Nephron progenitor cell (in vitro differentiated cells): ENCODE data around the gene CST9L.

Source experiments
- DNase-seq: peaks from one replicate; pipeline ENCODE4 v3.0.0; 2021
- H3K27ac Mint-ChIP-seq: 2 replicates; pipeline ENCODE4 v1.8.0; 2021; ENCODE audit warnings: mild to moderate bottlenecking, moderate library complexity, mixed read lengths
- H3K27me3 Mint-ChIP-seq: 2 replicates; pipeline ENCODE4 v1.8.0; 2021; ENCODE audit warnings: mild to moderate bottlenecking, low read depth, mixed read lengths; ENCODE audit not compliant: poor library complexity
- H3K36me3 Mint-ChIP-seq: 2 replicates; pipeline ENCODE4 v1.8.0; 2021; ENCODE audit warnings: low read depth, mixed read lengths
- H3K4me1 Mint-ChIP-seq: 2 replicates; pipeline ENCODE4 v1.8.0; 2021; ENCODE audit warnings: mixed read lengths
- H3K4me3 Mint-ChIP-seq: 2 replicates; pipeline ENCODE4 v1.8.0; 2021; ENCODE audit warnings: mild to moderate bottlenecking, moderate library complexity, mixed read lengths
- H3K9me3 Mint-ChIP-seq: 2 replicates; pipeline ENCODE4 v1.8.0; 2021; ENCODE audit warnings: mild to moderate bottlenecking, moderate library complexity, mixed read lengths
- CTCF ChIP-seq: fragments of 200-600 bp; sonication (generic); IDR thresholded peaks from 2 replicates; pipeline ENCODE4 v1.5.0; 2021; ENCODE audit warnings: antibody characterized with exemption

CST9L gene

DNA sequence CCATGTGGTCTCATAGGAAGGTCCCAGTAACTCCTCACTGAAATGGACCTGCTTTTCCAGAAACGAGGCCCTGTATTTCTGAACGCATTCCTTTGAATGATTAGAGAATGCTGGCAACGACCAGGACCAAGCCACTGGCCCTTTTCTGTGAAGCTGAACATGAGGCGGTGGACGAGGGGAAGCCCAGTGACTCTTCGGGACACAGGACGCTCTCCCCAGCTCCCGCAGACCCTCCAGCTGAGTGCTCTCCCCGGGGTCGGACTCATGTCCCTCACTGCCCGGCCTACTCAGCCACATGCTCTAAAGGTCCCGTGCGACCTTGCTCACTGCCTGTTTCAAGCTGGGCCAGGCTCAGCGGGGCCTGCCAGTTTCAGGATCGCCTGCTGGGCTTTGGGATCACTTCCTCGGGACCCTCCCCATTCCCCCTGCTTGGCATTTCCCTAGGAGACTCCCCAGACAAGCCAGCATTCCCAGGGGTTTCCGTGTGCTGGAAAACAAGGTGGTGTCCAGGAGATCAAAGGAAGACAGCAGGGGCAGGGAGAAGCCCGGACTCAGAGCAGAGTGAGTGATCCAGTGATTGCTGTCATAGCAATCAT lies 40.1 kb upstream of the CST9L start:
- H3K4me3 Mint-ChIP-seq = no peak overlapping the region
- H3K9me3 Mint-ChIP-seq = no peaks in the 10 kb centered on the region
- TF ChIP-seq CTCF = no peak
- H3K27ac Mint-ChIP-seq = no peak overlapping the region
- no peaks in the 10 kb centered on the region for H3K36me3 Mint-ChIP-seq
- peaks cover 8% of the 10 kb centered on the region for H3K27me3 Mint-ChIP-seq
- no peak for DNase-seq
- H3K4me1 Mint-ChIP-seq = peaks cover 48% of the 10 kb centered on the region

DNA sequence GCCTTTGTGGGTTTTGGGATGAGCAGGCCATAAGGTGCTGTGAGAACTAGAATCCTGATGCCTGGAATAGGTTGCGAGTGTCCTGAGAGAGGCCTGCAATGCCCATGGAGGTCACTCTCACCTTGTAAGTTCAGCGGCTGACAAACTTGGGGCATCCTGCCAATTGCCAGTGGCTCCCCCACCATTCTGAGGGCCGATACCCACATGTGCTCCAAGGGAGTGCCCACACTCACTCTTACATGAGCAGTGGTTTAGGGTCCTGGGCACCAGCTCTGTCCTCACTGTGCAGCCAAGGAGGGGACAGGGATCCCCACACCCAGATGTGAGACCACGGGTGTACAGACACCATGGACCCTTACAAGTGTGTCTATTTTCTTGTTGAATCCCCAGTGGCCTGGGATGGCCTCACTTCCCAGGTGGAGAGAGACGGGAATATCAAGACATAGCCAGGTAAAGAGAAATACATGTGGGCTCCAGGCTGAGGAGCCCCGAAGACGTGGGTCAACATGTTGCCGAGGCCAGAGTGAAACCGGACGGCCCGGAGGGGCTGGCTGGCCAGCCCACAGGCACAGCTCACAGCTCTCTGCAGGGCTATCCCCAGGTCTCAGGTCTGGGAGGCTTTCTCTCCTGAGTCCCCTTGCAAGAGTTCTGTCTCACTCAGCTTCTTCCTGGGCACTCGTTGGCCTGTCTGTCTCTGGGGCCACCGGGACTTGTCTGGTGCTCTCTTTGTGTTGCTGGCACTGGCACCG lies 39.4 kb upstream of the CST9L start:
- H3K36me3 Mint-ChIP-seq = no peaks in the 10 kb centered on the region
- DNase-seq = no peak
- no peak overlapping the region for H3K4me3 Mint-ChIP-seq
- TF ChIP-seq CTCF = no peak
- no peak overlapping the region for H3K27ac Mint-ChIP-seq
- H3K9me3 Mint-ChIP-seq = no peaks in the 10 kb centered on the region
- H3K27me3 Mint-ChIP-seq = peaks cover 8% of the 10 kb centered on the region
- H3K4me1 Mint-ChIP-seq = peaks cover 48% of the 10 kb centered on the region

DNA sequence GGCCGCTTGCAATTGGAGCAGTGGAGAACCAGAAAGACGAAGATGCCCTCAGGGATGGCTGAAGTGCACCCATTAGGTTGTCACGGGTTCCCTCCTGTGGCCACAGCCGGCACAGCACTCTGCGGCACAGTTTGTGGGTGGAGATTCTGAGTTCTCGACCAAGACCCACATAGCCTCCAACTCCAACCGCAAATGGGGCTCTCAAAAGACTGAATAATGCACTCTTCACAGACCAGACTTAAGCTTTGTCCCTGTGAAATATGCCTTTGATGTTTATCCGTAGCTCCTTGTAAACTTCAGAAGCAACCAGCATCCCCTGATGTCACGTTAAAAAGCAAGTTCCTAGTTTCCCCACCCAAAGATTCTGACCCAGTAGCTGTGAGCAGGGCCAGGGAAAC lies 38.4 kb upstream of the CST9L start:
- Mint-ChIP-seq H3K4me1 (peaks cover 48% of the 10 kb centered on the region), H3K27ac (no peak overlapping the region), H3K4me3 (no peak overlapping the region), H3K9me3 (no peaks in the 10 kb centered on the region), H3K36me3 (no peaks in the 10 kb centered on the region), H3K27me3 (peaks cover 8% of the 10 kb centered on the region)
- TF ChIP-seq CTCF = peak; percentile 92
- peak; percentile 86 for DNase-seq

- DNase-seq = no peak
- H3K36me3 Mint-ChIP-seq = no peaks in the 10 kb centered on the region
- H3K27ac Mint-ChIP-seq = peak within 1 kb of the TSS; percentile 87
- H3K9me3 Mint-ChIP-seq = no peaks in the 10 kb centered on the region
- H3K4me1 Mint-ChIP-seq = peaks cover 48% of the 10 kb centered on the region
- H3K4me3 Mint-ChIP-seq = no peak within 1 kb of the TSS
- TF ChIP-seq CTCF = no peak
- peaks cover 8% of the 10 kb centered on the region for H3K27me3 Mint-ChIP-seq
Measured at GRCh38 chr20:23605867-23606651, 37.8 kb upstream of the CST9L start, which contains the start of gene CST9. TSS of gene CST9 (minus strand) at chr20:23605917. CDS start at chr20:23605864, 53 bp downstream.

DNA sequence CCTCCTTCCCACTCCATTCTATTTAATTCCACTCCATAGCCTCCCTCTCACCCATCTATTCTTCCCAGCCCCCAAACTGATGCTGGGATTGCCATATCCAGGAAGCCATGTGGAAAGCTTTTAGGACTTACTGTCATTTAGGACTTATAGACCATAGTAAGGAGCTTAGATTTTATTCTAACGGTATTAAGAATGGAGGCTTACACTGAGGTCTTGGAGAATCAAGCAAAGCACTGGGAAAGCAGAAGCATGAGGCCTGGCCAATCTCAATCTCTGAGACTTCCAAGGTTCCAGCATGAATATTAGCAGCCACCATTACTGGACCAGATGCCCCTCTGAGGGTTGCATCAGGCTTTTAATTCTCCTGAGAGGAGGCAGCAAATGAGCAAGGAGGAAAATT lies 36.0 kb upstream of the CST9L start:
- no peak for DNase-seq
- H3K27ac Mint-ChIP-seq = no peak overlapping the region
- peaks cover 40% of the 10 kb centered on the region for H3K4me1 Mint-ChIP-seq
- no peak overlapping the region for H3K4me3 Mint-ChIP-seq
- H3K36me3 Mint-ChIP-seq = no peaks in the 10 kb centered on the region
- peaks cover 5% of the 10 kb centered on the region for H3K27me3 Mint-ChIP-seq
- H3K9me3 Mint-ChIP-seq = no peaks in the 10 kb centered on the region
- TF ChIP-seq CTCF = no peak
